HepG2 (cell line): ENCODE results near the gene ITGB2.

Source experiments
- ADNP ChIP-seq: sonication (generic); formaldehyde crosslinking; IDR thresholded peaks from 2 replicates; pipeline ENCODE4 v1.4.0; 2020; ENCODE audit warnings: missing genetic modification reagents
- BCLAF1 ChIP-seq: fragments of 450-650 bp; IDR thresholded peaks from 2 replicates; pipeline ENCODE4 v1.6.1; 2017; ENCODE audit warnings: mild to moderate bottlenecking
- BRCA1 ChIP-seq: sonication (generic); formaldehyde crosslinking; IDR thresholded peaks from 2 replicates; pipeline ENCODE4 v1.4.0; 2020; ENCODE audit warnings: missing genetic modification reagents
- BRD4 ChIP-seq: sonication (generic); formaldehyde crosslinking; IDR thresholded peaks from 2 replicates; pipeline ENCODE4 v1.4.0; 2020; ENCODE audit warnings: missing genetic modification reagents
- ETV5 ChIP-seq: IDR thresholded peaks from 2 replicates; pipeline ENCODE4 v1.6.1; 2018; ENCODE audit warnings: missing biosample characterization, missing genetic modification reagents, inconsistent platforms, borderline replicate concordance
- GTF2F1 ChIP-seq: fragments of 150-350 bp; IDR thresholded peaks from 2 replicates; pipeline ENCODE4 v1.6.1; 2014; ENCODE audit warnings: low read length
- POLR2A ChIP-seq, 2 experiments: IDR thresholded peaks; 2 replicates each; pipeline ENCODE4 v1.6.1; 2011; ENCODE audit warnings: low read depth in 2 of 2, low read length in 2 of 2, mild to moderate bottlenecking in 1 of 2, moderate library complexity in 1 of 2; ENCODE audit not compliant: insufficient read depth in 1 of 2
- PRPF4 ChIP-seq: fragments of 200-400 bp; formaldehyde crosslinking; IDR thresholded peaks from 2 replicates; pipeline ENCODE4 v1.6.1; 2016; ENCODE audit warnings: low read length, low read depth; ENCODE audit not compliant: poor library complexity, severe bottlenecking
- TAF1 ChIP-seq: sonication (generic); formaldehyde crosslinking; IDR thresholded peaks from 2 replicates; pipeline ENCODE4 v1.4.0; 2020; ENCODE audit warnings: missing genetic modification reagents
- YEATS4 ChIP-seq: sonication (generic); formaldehyde crosslinking; IDR thresholded peaks from 2 replicates; pipeline ENCODE4 v1.4.0; 2020; ENCODE audit warnings: missing genetic modification reagents, borderline replicate concordance
- YY1 ChIP-seq: IDR thresholded peaks from 2 replicates; pipeline ENCODE4 v1.6.1; 2011; ENCODE audit warnings: low read length, low read depth, moderate library complexity, mild to moderate bottlenecking; ENCODE audit not compliant: insufficient read depth, insufficient replicate concordance
- TF ChIP-seq, protein P1 (sequence below): sonication (generic); formaldehyde crosslinking; IDR thresholded peaks from 2 replicates; pipeline ENCODE4 v1.5.0; 2020; ENCODE audit warnings: mild to moderate bottlenecking, missing genetic modification reagents, moderate library complexity
- TF ChIP-seq, protein P2 (sequence below): IDR thresholded peaks from 2 replicates; pipeline ENCODE4 v1.6.1; 2016; ENCODE audit warnings: missing compliant biosample characterization, missing genetic modification reagents, borderline replicate concordance
- TF ChIP-seq, protein P3 (sequence below): IDR thresholded peaks from 2 replicates; pipeline ENCODE4 v1.6.1; 2016; ENCODE audit warnings: low read depth, borderline replicate concordance

DNA sequence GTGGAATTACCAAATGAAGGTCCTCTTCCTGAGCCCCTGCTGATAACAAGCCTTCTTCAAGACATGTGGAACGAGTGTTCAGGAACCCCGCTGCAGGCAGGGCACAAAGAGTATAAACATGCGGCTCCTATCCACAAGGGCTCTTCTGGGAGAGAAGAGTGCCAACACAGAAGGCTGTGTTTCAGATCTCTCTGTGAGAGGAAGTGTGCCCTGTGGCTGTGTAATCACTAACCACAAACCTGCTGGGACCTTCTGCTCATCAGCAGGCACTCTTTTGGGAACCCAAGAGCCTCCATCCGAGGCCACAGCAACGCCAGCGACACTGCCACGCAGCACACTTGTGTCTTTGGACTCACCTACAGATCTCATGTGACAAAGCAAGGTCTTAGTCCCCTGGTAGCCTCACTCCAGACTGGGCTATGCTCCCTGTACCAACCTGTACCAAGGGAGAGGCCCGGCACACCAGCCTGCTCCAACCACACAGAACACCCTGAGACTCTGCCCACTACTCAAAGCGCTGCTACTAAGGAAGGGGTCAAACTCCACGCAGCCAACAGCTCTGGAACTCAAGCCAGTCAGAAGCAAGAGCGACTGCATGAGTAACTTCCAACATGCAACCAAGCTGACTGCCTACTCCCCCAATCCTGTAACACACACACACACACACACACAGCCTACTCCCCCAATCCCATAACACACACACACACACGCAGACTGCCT, 55.0 kb downstream of the ITGB2 start:
- TF ChIP-seq POLR2A (IDR thresholded peaks at IDR 0.05; ENCODE audit: insufficient read depth in 1 of 2, low read depth in 2 of 2, low read length in 2 of 2) (no peak), BRCA1 (no peak), ADNP (CRISPR knock-in tag) (no peak), GTF2F1 (no peak), BCLAF1 (no peak), TAF1 (CRISPR knock-in tag) (no peak), BRD4 (CRISPR knock-in tag) (no peak), YY1 (no peak), PRPF4 (no peak), ETV5 (CRISPR knock-in tag) (no peak), YEATS4 (CRISPR knock-in tag) (no peak)
- TF ChIP-seq, protein P1, sequence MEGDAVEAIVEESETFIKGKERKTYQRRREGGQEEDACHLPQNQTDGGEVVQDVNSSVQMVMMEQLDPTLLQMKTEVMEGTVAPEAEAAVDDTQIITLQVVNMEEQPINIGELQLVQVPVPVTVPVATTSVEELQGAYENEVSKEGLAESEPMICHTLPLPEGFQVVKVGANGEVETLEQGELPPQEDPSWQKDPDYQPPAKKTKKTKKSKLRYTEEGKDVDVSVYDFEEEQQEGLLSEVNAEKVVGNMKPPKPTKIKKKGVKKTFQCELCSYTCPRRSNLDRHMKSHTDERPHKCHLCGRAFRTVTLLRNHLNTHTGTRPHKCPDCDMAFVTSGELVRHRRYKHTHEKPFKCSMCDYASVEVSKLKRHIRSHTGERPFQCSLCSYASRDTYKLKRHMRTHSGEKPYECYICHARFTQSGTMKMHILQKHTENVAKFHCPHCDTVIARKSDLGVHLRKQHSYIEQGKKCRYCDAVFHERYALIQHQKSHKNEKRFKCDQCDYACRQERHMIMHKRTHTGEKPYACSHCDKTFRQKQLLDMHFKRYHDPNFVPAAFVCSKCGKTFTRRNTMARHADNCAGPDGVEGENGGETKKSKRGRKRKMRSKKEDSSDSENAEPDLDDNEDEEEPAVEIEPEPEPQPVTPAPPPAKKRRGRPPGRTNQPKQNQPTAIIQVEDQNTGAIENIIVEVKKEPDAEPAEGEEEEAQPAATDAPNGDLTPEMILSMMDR (CRISPR knock-in tag) = no peak
- TF ChIP-seq, protein P2, sequence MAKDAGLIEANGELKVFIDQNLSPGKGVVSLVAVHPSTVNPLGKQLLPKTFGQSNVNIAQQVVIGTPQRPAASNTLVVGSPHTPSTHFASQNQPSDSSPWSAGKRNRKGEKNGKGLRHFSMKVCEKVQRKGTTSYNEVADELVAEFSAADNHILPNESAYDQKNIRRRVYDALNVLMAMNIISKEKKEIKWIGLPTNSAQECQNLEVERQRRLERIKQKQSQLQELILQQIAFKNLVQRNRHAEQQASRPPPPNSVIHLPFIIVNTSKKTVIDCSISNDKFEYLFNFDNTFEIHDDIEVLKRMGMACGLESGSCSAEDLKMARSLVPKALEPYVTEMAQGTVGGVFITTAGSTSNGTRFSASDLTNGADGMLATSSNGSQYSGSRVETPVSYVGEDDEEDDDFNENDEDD (CRISPR knock-in tag) = no peak
- TF ChIP-seq, protein P3, sequence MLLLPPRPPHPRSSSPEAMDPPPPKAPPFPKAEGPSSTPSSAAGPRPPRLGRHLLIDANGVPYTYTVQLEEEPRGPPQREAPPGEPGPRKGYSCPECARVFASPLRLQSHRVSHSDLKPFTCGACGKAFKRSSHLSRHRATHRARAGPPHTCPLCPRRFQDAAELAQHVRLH = no peak
